AG10803 (cell line): ENCODE measurements around the gene PITPNC1.

Source experiments
- DNase-seq: peaks from one replicate; pipeline ENCODE4 v3.0.0; 2010; ENCODE audit warnings: low read depth
- H3K4me3 ChIP-seq: 2 replicates; pipeline ENCODE4 v1.5.1; 2011; ENCODE audit warnings: mild to moderate bottlenecking, low read length, control low read depth
- CTCF ChIP-seq: conservative IDR thresholded peaks from 2 replicates; pipeline ENCODE4 v1.5.1; 2011; ENCODE audit warnings: mild to moderate bottlenecking, low read length, control low read depth, inconsistent platforms

PITPNC1 gene

GRCh38 chr17:67602974-67603373 is 225.9 kb downstream of the PITPNC1 start:
- H3K4me3 ChIP-seq = no peak overlapping the region
- DNase-seq = peak; percentile 49
- peak; percentile 55 for TF ChIP-seq CTCF

- no peak for DNase-seq
- TF ChIP-seq CTCF = no peak
- no peak overlapping the region for H3K4me3 ChIP-seq
Measured at GRCh38 chr17:67605256-67605912, 228.3 kb downstream of the PITPNC1 start.

GRCh38 chr17:67606471-67606870 is 229.4 kb downstream of the PITPNC1 start:
- no peak for DNase-seq
- TF ChIP-seq CTCF = no peak
- no peak overlapping the region for H3K4me3 ChIP-seq

- no peak for DNase-seq
- TF ChIP-seq CTCF = no peak
- no peak overlapping the region for H3K4me3 ChIP-seq
Measured at GRCh38 chr17:67606896-67607604, 230.0 kb downstream of the PITPNC1 start.

- TF ChIP-seq CTCF = no peak
- DNase-seq = no peak
- H3K4me3 ChIP-seq = no peak overlapping the region
Measured at GRCh38 chr17:67610061-67610460, 233.0 kb downstream of the PITPNC1 start.

- no peak overlapping the region for H3K4me3 ChIP-seq
- TF ChIP-seq CTCF = no peak
- no peak for DNase-seq
Measured at GRCh38 chr17:67613961-67614360, 236.9 kb downstream of the PITPNC1 start.

GRCh38 chr17:67615011-67615561 is 238.0 kb downstream of the PITPNC1 start:
- H3K4me3 ChIP-seq = no peak overlapping the region
- DNase-seq = no peak
- TF ChIP-seq CTCF = no peak
